Aorta (tissue), 5 donors: ENCODE measurements around the gene TMTC2. TPM values are rescaled to one million over a fixed set of nuclear protein-coding genes. Genes with fewer than 3 reads are reported as not detected.

ENCODE experiments used
- ATAC-seq: fragments of 200-7000 bp; cut with Tn5 transposase; one replicate; pipeline ENCODE4 v1.9.1; 2022; ENCODE audit warnings: moderate library complexity; ENCODE audit not compliant: low FRiP score
- DNase-seq, 2 donors: peaks; one replicate each; pipeline ENCODE4 v3.0.0-alpha.2; 2020
- H3K27ac ChIP-seq, 2 donors: one replicate each; pipeline ENCODE4 v1.5.1; 2013; ENCODE audit warnings: low read length in 2 of 2, mild to moderate bottlenecking in 2 of 2, moderate library complexity in 2 of 2, control low read depth in 1 of 2, inconsistent platforms in 1 of 2, low read depth in 1 of 2
- H3K27me3 ChIP-seq, 2 donors: one replicate each; pipeline ENCODE4 v1.6.1; 2013; ENCODE audit warnings: control low read depth in 1 of 2, low read length in 1 of 2, mild to moderate bottlenecking in 1 of 2, moderate library complexity in 1 of 2; ENCODE audit not compliant: insufficient read depth in 2 of 2, control insufficient read depth in 1 of 2
- H3K36me3 ChIP-seq, 2 donors: one replicate each; pipeline ENCODE4 v1.6.1; 2013; ENCODE audit warnings: control low read depth in 1 of 2, low read length in 1 of 2, mild to moderate bottlenecking in 1 of 2; ENCODE audit not compliant: insufficient read depth in 2 of 2, control insufficient read depth in 1 of 2
- H3K4me1 ChIP-seq, 2 donors: one replicate each; pipeline ENCODE4 v1.6.1; 2013; ENCODE audit warnings: low read length in 2 of 2, control low read depth in 1 of 2, mild to moderate bottlenecking in 1 of 2, moderate library complexity in 1 of 2; ENCODE audit not compliant: insufficient read depth in 2 of 2, control insufficient read depth in 1 of 2
- H3K4me3 ChIP-seq, 2 donors: one replicate each; pipeline ENCODE4 v1.5.1; 2013; ENCODE audit warnings: low read length in 2 of 2, control low read depth in 1 of 2, mild to moderate bottlenecking in 1 of 2
- H3K9me3 ChIP-seq: one replicate; pipeline ENCODE4 v1.6.1; 2013; ENCODE audit warnings: mild to moderate bottlenecking, low read length; ENCODE audit not compliant: control insufficient read depth
- WGBS, 2 donors: extraction: QIAGEN DNeasy Blood & Tissue Kit; methylation state at CpG; one replicate each; pipeline ENCODE4 v1.1.7; 2013; 5-methylcytosine and 5-hydroxymethylcytosine counted together
- intact Hi-C, 2 donors: fragments of 100-400 bp; cut with DNase I; formaldehyde crosslinking; loops; one replicate each; pipeline versions ENCODE4 v1.14.2 to v1.15.0; 2022
- polyA plus RNA-seq, 2 donors: library from polyadenylated mRNA; stranded (reverse); fragments of 200-250 nt; gene quantifications; one replicate each; pipeline ENCODE4 v1.2.3, GENCODE V29; 2013
- total RNA-seq, 2 donors: library from RNA; stranded (reverse); fragmentation: NEBNext Ultra II Directional; extraction: Animal tissue kit (Norgen Biotek cat#: 25700); gene quantifications; one replicate each; pipeline ENCODE4 v1.2.1, GENCODE V29; 2021
- donor health status: healthy with polysubstance abuse.
- donor health status: Bipolar disorder and iron deficiency.
- donor health status: DM: no; HTN: no; CAD: no.
- donor health status: DM: no; HTN: no; CAD: no.
- donor health status: DM: yes; HTN: yes; CAD: no.

The TMTC2 gene
- total and polyA plus RNA-seq, 4 donors: 0.50 to 10.9 (median 3.7) TPM

- Histone ChIP-seq H3K4me1 (no peaks in the 10 kb centered on the region), H3K27ac (no peak overlapping the region), H3K36me3 (no peaks in the 10 kb centered on the region), H3K9me3 (no peaks in the 10 kb centered on the region), H3K4me3 (no peak overlapping the region), H3K27me3 (no peaks in the 10 kb centered on the region)
- ATAC-seq (no peak), DNase-seq (no peak)
- intact Hi-C loops: no loop called here
- 85% methylated on average over 3 of the region's 3 CpGs for WGBS, 2 donors
Measured at GRCh38 chr12:83084516-83085234, 398.0 kb downstream of the TMTC2 start.

GRCh38 chr12:83086023-83086422, 399.3 kb downstream of the TMTC2 start:
- 97 to 100% methylated on average over 10 of the region's 10 CpGs for WGBS, 2 donors
- intact Hi-C loops: no loop called here
- H3K4me3 ChIP-seq: no peak overlapping the region
- no peaks in the 10 kb centered on the region for H3K9me3 ChIP-seq
- DNase-seq (no peak), ATAC-seq (no peak)
- H3K36me3 ChIP-seq: no peaks in the 10 kb centered on the region
- H3K4me1 ChIP-seq: no peaks in the 10 kb centered on the region
- H3K27ac ChIP-seq: no peak overlapping the region
- H3K27me3 ChIP-seq: no peaks in the 10 kb centered on the region

DNA sequence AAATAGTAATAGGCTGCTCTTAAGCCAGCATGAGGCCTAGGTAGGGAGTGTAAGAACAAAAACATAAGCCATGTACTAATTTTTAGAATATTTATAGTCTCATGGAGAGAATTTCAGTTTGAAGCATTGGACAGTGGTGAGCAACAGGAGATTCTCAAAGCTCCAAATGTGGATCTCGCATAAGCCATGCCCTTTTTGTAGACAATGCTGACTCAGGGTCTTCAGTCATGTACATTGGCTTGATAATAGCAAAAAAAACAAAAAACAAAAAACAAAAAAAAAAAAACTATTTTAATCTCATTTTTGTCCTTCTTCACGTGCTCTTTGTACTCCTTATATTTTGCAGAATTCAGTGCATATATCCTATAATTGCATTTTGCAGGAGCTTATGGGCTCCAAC, 402.9 kb downstream of the TMTC2 start:
- Histone ChIP-seq H3K27ac (no peak overlapping the region), H3K9me3 (no peaks in the 10 kb centered on the region), H3K4me3 (no peak overlapping the region), H3K36me3 (no peaks in the 10 kb centered on the region), H3K4me1 (no peaks in the 10 kb centered on the region), H3K27me3 (no peaks in the 10 kb centered on the region)
- WGBS, 2 donors: 96 to 100% methylated on average over 2 of the region's 2 CpGs
- ATAC-seq (no peak), DNase-seq (no peak)
- intact Hi-C loops: no loop called here

GRCh38 chr12:83092129-83092528, 405.4 kb downstream of the TMTC2 start:
- Histone ChIP-seq H3K27ac (no peak overlapping the region), H3K4me1 (no peaks in the 10 kb centered on the region), H3K36me3 (no peaks in the 10 kb centered on the region), H3K4me3 (no peak overlapping the region), H3K9me3 (no peaks in the 10 kb centered on the region), H3K27me3 (no peaks in the 10 kb centered on the region)
- WGBS, 2 donors: 91 to 92% methylated on average over 1 of the region's 1 CpG
- DNase-seq (no peak), ATAC-seq (no peak)
- intact Hi-C loops: no loop called here

DNA sequence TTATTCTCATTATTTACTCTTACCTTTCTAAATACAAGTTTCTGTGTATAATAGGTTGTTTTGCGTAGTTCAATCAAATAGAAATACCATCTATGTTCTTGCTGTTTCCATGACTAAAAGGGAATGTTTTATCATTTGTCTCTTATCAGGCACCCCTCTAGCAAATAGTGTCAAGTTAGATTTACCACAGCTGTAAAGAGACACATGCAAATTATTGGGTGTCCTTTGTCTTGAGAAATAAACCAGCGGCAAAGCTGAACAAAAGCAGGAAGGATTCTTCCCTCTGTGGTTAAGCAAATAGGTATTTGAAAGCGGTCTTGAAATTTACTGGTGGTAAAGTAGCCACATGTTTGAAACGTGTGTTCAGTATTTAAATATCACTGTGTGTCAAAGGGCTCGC, 405.9 kb downstream of the TMTC2 start:
- no peak for ATAC-seq
- Histone ChIP-seq H3K27me3 (no peaks in the 10 kb centered on the region), H3K36me3 (no peaks in the 10 kb centered on the region), H3K4me3 (no peak overlapping the region), H3K27ac (no peak overlapping the region), H3K9me3 (no peaks in the 10 kb centered on the region), H3K4me1 (no peaks in the 10 kb centered on the region)
- no peak for DNase-seq
- intact Hi-C loops: no loop called here
- WGBS, 2 donors: 87 to 90% methylated on average over 5 of the region's 5 CpGs

DNA sequence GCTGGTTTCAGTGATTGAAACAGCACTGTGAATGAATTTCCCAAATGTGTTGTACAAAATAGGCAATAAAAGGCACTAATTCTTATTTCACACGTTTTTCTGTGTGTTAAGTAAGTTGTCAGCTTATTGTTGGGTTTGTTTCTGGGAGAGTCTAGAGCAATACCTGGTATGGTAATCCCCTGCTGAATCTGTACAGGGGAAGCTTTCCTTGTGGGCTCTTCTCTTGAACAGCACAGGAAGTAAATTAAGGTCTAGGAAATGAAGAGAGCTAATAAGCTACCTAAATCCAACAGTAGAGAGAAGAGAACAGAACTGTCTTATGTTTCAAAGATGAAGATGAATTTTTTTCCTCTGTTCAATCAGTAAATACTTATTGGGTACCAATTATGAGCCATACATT, 406.7 kb downstream of the TMTC2 start:
- H3K4me1 ChIP-seq: no peaks in the 10 kb centered on the region
- ATAC-seq (no peak), DNase-seq (no peak)
- intact Hi-C loops: no loop called here
- no peaks in the 10 kb centered on the region for H3K36me3 ChIP-seq
- 47 to 66% methylated on average over 1 of the region's 1 CpG for WGBS, 2 donors
- no peak overlapping the region for H3K27ac ChIP-seq
- H3K9me3 ChIP-seq: no peaks in the 10 kb centered on the region
- H3K4me3 ChIP-seq: no peak overlapping the region
- H3K27me3 ChIP-seq: no peaks in the 10 kb centered on the region

GRCh38 chr12:83097643-83098342, 411.1 kb downstream of the TMTC2 start:
- ATAC-seq: no peak
- WGBS, 2 donors: 87 to 90% methylated on average over 5 of the region's 5 CpGs
- no peaks in the 10 kb centered on the region for H3K36me3 ChIP-seq
- no peak overlapping the region for H3K4me3 ChIP-seq
- no peak overlapping the region for H3K27ac ChIP-seq
- no peak for DNase-seq
- H3K9me3 ChIP-seq: no peaks in the 10 kb centered on the region
- intact Hi-C loops: no loop called here
- no peaks in the 10 kb centered on the region for H3K27me3 ChIP-seq
- H3K4me1 ChIP-seq: no peaks in the 10 kb centered on the region

DNA sequence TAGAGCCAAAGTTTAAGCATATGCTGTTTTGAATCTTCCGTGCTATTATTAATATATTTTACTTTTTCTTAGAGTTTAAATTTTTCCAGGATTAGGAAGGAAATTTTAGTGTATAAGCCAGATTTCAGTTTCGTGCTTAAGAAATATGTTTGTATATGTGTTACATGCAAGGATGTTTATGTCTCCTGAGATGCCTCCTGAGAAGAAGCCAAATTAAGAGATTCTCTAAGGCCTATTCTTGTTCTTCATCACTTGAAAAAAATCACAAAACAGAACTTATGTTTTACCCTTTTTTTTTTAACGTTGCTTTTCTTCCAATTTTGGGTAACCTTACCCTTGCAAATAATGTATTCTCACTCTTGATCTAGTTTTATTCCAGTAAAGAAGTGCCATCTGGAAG, 412.7 kb downstream of the TMTC2 start:
- H3K27ac ChIP-seq: no peak overlapping the region
- intact Hi-C loops: no loop called here
- H3K36me3 ChIP-seq: no peaks in the 10 kb centered on the region
- ATAC-seq (no peak), DNase-seq (no peak)
- 91% methylated on average over 3 of the region's 3 CpGs for WGBS, 2 donors
- no peaks in the 10 kb centered on the region for H3K27me3 ChIP-seq
- no peaks in the 10 kb centered on the region for H3K9me3 ChIP-seq
- no peak overlapping the region for H3K4me3 ChIP-seq
- no peaks in the 10 kb centered on the region for H3K4me1 ChIP-seq

- Histone ChIP-seq H3K36me3 (no peaks in the 10 kb centered on the region), H3K27ac (no peak overlapping the region), H3K9me3 (no peaks in the 10 kb centered on the region), H3K4me3 (no peak overlapping the region), H3K4me1 (no peaks in the 10 kb centered on the region), H3K27me3 (no peaks in the 10 kb centered on the region)
- intact Hi-C loops: no loop called here
- DNase-seq (no peak), ATAC-seq (no peak)
- WGBS, 2 donors: 51 to 55% methylated on average over 2 of the region's 2 CpGs
Measured at GRCh38 chr12:83102499-83102898, 415.8 kb downstream of the TMTC2 start.
